Measurements from ENCODE around the gene SH3RF3. TPM values are rescaled to one million over a fixed set of nuclear protein-coding genes. Genes with fewer than 3 reads are reported as not detected.

SH3RF3 gene
- total and polyA plus RNA-seq, 10 of the 15 experiments (the other 5 are each of a cell fraction or from before 2014, with no cell fraction given) = 0.08 to 8.8 (median 2.3) TPM

- no peak for TF ChIP-seq E4F1 (IDR thresholded peaks at IDR 0.05; ENCODE audit: borderline replicate concordance, partially characterized antibody)
Measured at GRCh38 chr2:109371481-109372170, 242.6 kb downstream of the SH3RF3 start (continued).

GRCh38 chr2:109372171-109372568 lies 243.2 kb downstream of the SH3RF3 start:
- WGBS (ENCODE audit: insufficient coverage, insufficient replicate concordance, low lambda C conversion rate, missing lambda C conversion rate) = 15% methylated on average over 4 of the region's 4 CpGs
- no peak overlapping the region for H2AFZ ChIP-seq (ENCODE audit: control insufficient read depth, low read depth, low read length)
- RAD21 ChIA-PET (ENCODE audit: unreplicated experiment) = no interaction called here
- no peak for FAIRE-seq
- H3K36me3 ChIP-seq (ENCODE audit: control insufficient read depth in 2 of 2, insufficient read depth in 2 of 2, low read length in 1 of 2) = no peaks in the 10 kb centered on the region; a peak in 2 of 4 replicates
- H3K27ac ChIP-seq (ENCODE audit: control insufficient read depth, insufficient read depth) = no peak overlapping the region
- SMC1A ChIA-PET (ENCODE audit: uncharacterized antibody, unreplicated experiment) = no interaction called here
- no peaks in the 10 kb centered on the region for H3K9me3 ChIP-seq (replicated peaks; ENCODE audit: control insufficient read depth, insufficient read depth, low read length)
- no peaks in the 10 kb centered on the region for H3K4me1 ChIP-seq (ENCODE audit: control insufficient read depth, insufficient read depth, low read length)
- no peaks in the 10 kb centered on the region for H4K20me1 ChIP-seq (ENCODE audit: control insufficient read depth, insufficient read depth)
- DNase-seq (ENCODE audit: low read depth, low spot score) = no peak
- POLR2A ChIA-PET = no interaction called here
- H3K4me2 ChIP-seq (ENCODE audit: control insufficient read depth, insufficient read depth) = no peak overlapping the region
- no TSS peak for BruUV-seq (replicated peaks)
- intact Hi-C loops (cut with micrococcal nuclease; ENCODE audit: unreplicated experiment) (no loop called here), in situ Hi-C loops (cut with MboI) (no loop called here)
- no peak overlapping the region for H3K4me3 ChIP-seq
- no peaks in the 10 kb centered on the region; a peak in 1 of 4 replicates for H3K27me3 ChIP-seq (replicated peaks in 1 of 2; ENCODE audit: control insufficient read depth in 2 of 2, insufficient read depth in 2 of 2, low read length in 1 of 2)
- no peaks in the 10 kb centered on the region for H3K79me2 ChIP-seq (ENCODE audit: control insufficient read depth, insufficient read depth, low read length)
- no peak for ATAC-seq
- CTCF ChIA-PET = no interaction called here
- no peak overlapping the region for H3K9ac ChIP-seq (ENCODE audit: control insufficient read depth, insufficient read depth, low read length)
- TF ChIP-seq MEF2A (IDR thresholded peaks at IDR 0.05; ENCODE audit: insufficient read depth, low read depth, low read length) = no peak
- no peak for TF ChIP-seq ASH2L (IDR thresholded peaks at IDR 0.05; ENCODE audit: borderline replicate concordance, low read depth)
- TF ChIP-seq ZNF207 (IDR thresholded peaks at IDR 0.05; ENCODE audit: borderline replicate concordance) = no peak
- no peak for TF ChIP-seq BHLHE40 (IDR thresholded peaks at IDR 0.05; ENCODE audit: borderline replicate concordance in 1 of 2, low read depth in 2 of 2, low read length in 1 of 2)
- TF ChIP-seq ZNF687 (IDR thresholded peaks at IDR 0.05) = no peak
- TF ChIP-seq IKZF1 (conservative IDR thresholded peaks at IDR 0.05) = no peak
- no peak for TF ChIP-seq FOXM1 (IDR thresholded peaks at IDR 0.05; ENCODE audit: low read depth, low read length)
- TF ChIP-seq ZBTB40 (IDR thresholded peaks at IDR 0.05; ENCODE audit: borderline replicate concordance) = no peak
- TF ChIP-seq STAT3 (IDR thresholded peaks at IDR 0.05; ENCODE audit: low read depth, low read length) = no peak
- TF ChIP-seq NFYB (IDR thresholded peaks at IDR 0.05; ENCODE audit: insufficient read depth, low read depth, low read length) = no peak

All from GM12878 (cell line).